ENCODE data around the gene PAK5. TPM values are rescaled to one million over a fixed set of nuclear protein-coding genes. Genes with fewer than 3 reads are reported as not detected.

Gene PAK5
- total RNA-seq, 1 experiment from 2014 or later: not detected

DNA sequence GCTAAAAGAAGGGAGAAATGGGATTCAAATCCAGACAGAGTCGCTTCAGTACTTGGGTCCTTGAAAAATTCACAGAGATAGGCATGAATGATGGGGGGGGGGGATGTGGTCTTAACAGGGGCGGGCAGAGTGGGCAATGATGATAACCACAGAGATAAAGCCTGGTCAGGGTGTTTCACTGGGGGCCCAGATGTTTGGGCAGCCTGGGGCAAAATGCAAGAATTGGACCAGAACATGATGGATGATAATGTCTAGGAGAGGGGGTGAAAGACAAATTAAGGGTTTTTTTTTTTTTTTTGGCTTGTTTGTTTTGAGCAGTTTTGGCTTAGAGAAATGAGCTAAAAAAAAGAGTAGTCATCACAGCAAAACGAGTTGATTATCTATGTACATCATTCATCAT is 267.1 kb downstream of the PAK5 start:
- Histone ChIP-seq H3K4me3 (no peak overlapping the region), H3K9me3 (ENCODE audit: insufficient read depth, low read depth) (no peaks in the 10 kb centered on the region), H3K4me1 (replicated peaks; ENCODE audit: insufficient read depth) (no peaks in the 10 kb centered on the region), H4K20me1 (ENCODE audit: insufficient read depth) (no peaks in the 10 kb centered on the region), H3K36me3 (ENCODE audit: low read depth) (no peaks in the 10 kb centered on the region), H2AFZ (no peak overlapping the region), H3K27me3 (ENCODE audit: insufficient read depth, low read depth) (peaks cover 18% of the 10 kb centered on the region), H3F3A (ENCODE audit: insufficient read depth, low read depth) (no peaks in the 10 kb centered on the region), H3K79me2 (ENCODE audit: low read depth) (no peaks in the 10 kb centered on the region), H3K27ac (no peak overlapping the region), H3K9me2 (ENCODE audit: insufficient read depth) (no peaks in the 10 kb centered on the region), H3K4me2 (no peak overlapping the region)
- no peak for DNase-seq
- ChIA-PET POLR2A (ENCODE audit: unreplicated experiment) (no interaction called here), CTCF (no interaction called here)
- no peak for TF ChIP-seq EZH2 (IDR thresholded peaks at IDR 0.05; ENCODE audit: low read depth)
- TF ChIP-seq, protein P1, sequence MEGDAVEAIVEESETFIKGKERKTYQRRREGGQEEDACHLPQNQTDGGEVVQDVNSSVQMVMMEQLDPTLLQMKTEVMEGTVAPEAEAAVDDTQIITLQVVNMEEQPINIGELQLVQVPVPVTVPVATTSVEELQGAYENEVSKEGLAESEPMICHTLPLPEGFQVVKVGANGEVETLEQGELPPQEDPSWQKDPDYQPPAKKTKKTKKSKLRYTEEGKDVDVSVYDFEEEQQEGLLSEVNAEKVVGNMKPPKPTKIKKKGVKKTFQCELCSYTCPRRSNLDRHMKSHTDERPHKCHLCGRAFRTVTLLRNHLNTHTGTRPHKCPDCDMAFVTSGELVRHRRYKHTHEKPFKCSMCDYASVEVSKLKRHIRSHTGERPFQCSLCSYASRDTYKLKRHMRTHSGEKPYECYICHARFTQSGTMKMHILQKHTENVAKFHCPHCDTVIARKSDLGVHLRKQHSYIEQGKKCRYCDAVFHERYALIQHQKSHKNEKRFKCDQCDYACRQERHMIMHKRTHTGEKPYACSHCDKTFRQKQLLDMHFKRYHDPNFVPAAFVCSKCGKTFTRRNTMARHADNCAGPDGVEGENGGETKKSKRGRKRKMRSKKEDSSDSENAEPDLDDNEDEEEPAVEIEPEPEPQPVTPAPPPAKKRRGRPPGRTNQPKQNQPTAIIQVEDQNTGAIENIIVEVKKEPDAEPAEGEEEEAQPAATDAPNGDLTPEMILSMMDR (conservative IDR thresholded peaks at IDR 0.05): no peak
- intact Hi-C loops (cut with micrococcal nuclease; ENCODE audit: unreplicated experiment): no loop called here
- BruUV-seq (replicated peaks): no TSS peak

DNA sequence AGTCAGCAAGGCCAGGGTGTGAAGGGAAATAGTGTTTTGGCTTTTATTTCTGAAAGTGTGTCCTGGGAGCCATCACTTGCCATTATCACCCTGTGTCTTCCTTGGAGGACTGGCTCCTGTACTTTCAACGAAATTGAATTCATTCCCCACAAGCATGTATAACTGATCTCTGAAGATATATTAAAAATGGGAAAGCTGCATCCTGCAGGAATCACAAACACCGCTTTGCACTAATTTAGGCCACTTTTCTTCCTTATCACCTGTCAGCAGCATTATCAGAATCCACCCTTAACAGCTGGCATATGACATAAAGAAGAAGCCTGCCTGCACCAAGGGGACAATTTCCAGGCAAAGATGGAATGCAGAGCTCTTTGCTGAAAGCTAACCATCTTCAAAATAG is 268.3 kb downstream of the PAK5 start:
- H2AFZ ChIP-seq: no peak overlapping the region
- no peak for TF ChIP-seq EZH2 (IDR thresholded peaks at IDR 0.05; ENCODE audit: low read depth)
- TF ChIP-seq, protein P1 (conservative IDR thresholded peaks at IDR 0.05): no peak
- CTCF ChIA-PET: no interaction called here
- no TSS peak for BruUV-seq (replicated peaks)
- POLR2A ChIA-PET (ENCODE audit: unreplicated experiment): no interaction called here
- no peaks in the 10 kb centered on the region for H3K9me2 ChIP-seq (ENCODE audit: insufficient read depth)
- intact Hi-C loops (cut with micrococcal nuclease; ENCODE audit: unreplicated experiment): no loop called here
- peaks cover 27% of the 10 kb centered on the region for H3K27me3 ChIP-seq (ENCODE audit: insufficient read depth, low read depth)
- no peaks in the 10 kb centered on the region for H3F3A ChIP-seq (ENCODE audit: insufficient read depth, low read depth)
- no peak overlapping the region for H3K4me3 ChIP-seq
- H4K20me1 ChIP-seq (ENCODE audit: insufficient read depth): no peaks in the 10 kb centered on the region
- H3K27ac ChIP-seq: no peak overlapping the region
- no peaks in the 10 kb centered on the region for H3K4me1 ChIP-seq (replicated peaks; ENCODE audit: insufficient read depth)
- H3K9me3 ChIP-seq (ENCODE audit: insufficient read depth, low read depth): no peaks in the 10 kb centered on the region
- no peaks in the 10 kb centered on the region for H3K36me3 ChIP-seq (ENCODE audit: low read depth)
- no peak overlapping the region for H3K4me2 ChIP-seq
- no peak for DNase-seq
- no peaks in the 10 kb centered on the region for H3K79me2 ChIP-seq (ENCODE audit: low read depth)

- no peak for DNase-seq
- no peaks in the 10 kb centered on the region for H3K9me2 ChIP-seq (ENCODE audit: insufficient read depth)
- ChIA-PET POLR2A (ENCODE audit: unreplicated experiment) (no interaction called here), CTCF (no interaction called here)
- no peaks in the 10 kb centered on the region for H4K20me1 ChIP-seq (ENCODE audit: insufficient read depth)
- intact Hi-C loops (cut with micrococcal nuclease; ENCODE audit: unreplicated experiment): no loop called here
- H3K4me3 ChIP-seq: no peak overlapping the region
- peaks cover 38% of the 10 kb centered on the region for H3K27me3 ChIP-seq (ENCODE audit: insufficient read depth, low read depth)
- no peaks in the 10 kb centered on the region for H3K4me1 ChIP-seq (replicated peaks; ENCODE audit: insufficient read depth)
- H3K27ac ChIP-seq: no peak overlapping the region
- H3K4me2 ChIP-seq: no peak overlapping the region
- H3F3A ChIP-seq (ENCODE audit: insufficient read depth, low read depth): no peaks in the 10 kb centered on the region
- TF ChIP-seq, protein P1 (conservative IDR thresholded peaks at IDR 0.05): no peak
- TF ChIP-seq EZH2 (IDR thresholded peaks at IDR 0.05; ENCODE audit: low read depth): no peak
- BruUV-seq (replicated peaks): no TSS peak
- H3K9me3 ChIP-seq (ENCODE audit: insufficient read depth, low read depth): no peaks in the 10 kb centered on the region
- H2AFZ ChIP-seq: no peak overlapping the region
- no peaks in the 10 kb centered on the region for H3K79me2 ChIP-seq (ENCODE audit: low read depth)
- H3K36me3 ChIP-seq (ENCODE audit: low read depth): no peaks in the 10 kb centered on the region
Observed at GRCh38 chr20:9566977-9567376, 271.9 kb downstream of the PAK5 start.

All from PC-9 (cell line).